Activated naive CD4-positive, alpha-beta T cell treated with anti-CD3 and anti-CD28 coated beads, Interleukin-2, amount 50 U/mL, for 24 hours (primary cell): ENCODE data around the gene GABARAPL1.
"Not testable (repeated sequence)": the region's sequence is repeated elsewhere in the genome, so short reads cannot be mapped to it uniquely, and the experiment has no call there.

Experiments used
- H3K27ac Mint-ChIP-seq: one replicate; pipeline ENCODE4 v1.8.0; 2021; ENCODE audit warnings: mild to moderate bottlenecking, mixed read lengths
- H3K27me3 Mint-ChIP-seq: one replicate; pipeline ENCODE4 v1.8.0; 2021; ENCODE audit warnings: mixed read lengths
- H3K36me3 Mint-ChIP-seq: one replicate; pipeline ENCODE4 v1.8.0; 2021; ENCODE audit warnings: mixed read lengths
- H3K4me1 Mint-ChIP-seq: one replicate; pipeline ENCODE4 v1.8.0; 2021; ENCODE audit warnings: mixed read lengths
- H3K4me3 Mint-ChIP-seq: one replicate; pipeline ENCODE4 v1.8.0; 2021; ENCODE audit warnings: mild to moderate bottlenecking, mixed read lengths
- H3K9me3 Mint-ChIP-seq: one replicate; pipeline ENCODE4 v1.8.0; 2021; ENCODE audit warnings: mixed read lengths

GABARAPL1 gene

GRCh38 chr12:10189653-10190052 is 23.0 kb upstream of the GABARAPL1 start:
- Mint-ChIP-seq H3K27ac (no peak overlapping the region), H3K9me3 (no peaks in the 10 kb centered on the region), H3K4me1 (peaks cover 5% of the 10 kb centered on the region), H3K27me3 (peaks cover 7% of the 10 kb centered on the region), H3K36me3 (no peaks in the 10 kb centered on the region), H3K4me3 (no peak overlapping the region)

GRCh38 chr12:10190558-10191388 is 21.9 kb upstream of the GABARAPL1 start:
- no peaks in the 10 kb centered on the region for H3K9me3 Mint-ChIP-seq
- H3K27ac Mint-ChIP-seq = no peak overlapping the region
- peaks cover 7% of the 10 kb centered on the region for H3K27me3 Mint-ChIP-seq
- no peaks in the 10 kb centered on the region for H3K36me3 Mint-ChIP-seq
- peaks cover 5% of the 10 kb centered on the region for H3K4me1 Mint-ChIP-seq
- no peak overlapping the region for H3K4me3 Mint-ChIP-seq

GRCh38 chr12:10191865-10192264 is 20.8 kb upstream of the GABARAPL1 start:
- Mint-ChIP-seq H3K4me3 (no peak overlapping the region), H3K27ac (no peak overlapping the region), H3K9me3 (no peaks in the 10 kb centered on the region), H3K36me3 (no peaks in the 10 kb centered on the region), H3K27me3 (peaks cover 5% of the 10 kb centered on the region), H3K4me1 (peaks cover 8% of the 10 kb centered on the region)

GRCh38 chr12:10194160-10194670 is 18.5 kb upstream of the GABARAPL1 start:
- Mint-ChIP-seq H3K27me3 (peaks cover 5% of the 10 kb centered on the region), H3K4me3 (no peak overlapping the region), H3K9me3 (no peaks in the 10 kb centered on the region), H3K36me3 (no peaks in the 10 kb centered on the region), H3K4me1 (peaks cover 8% of the 10 kb centered on the region), H3K27ac (peak overlapping the region; percentile 1)

GRCh38 chr12:10196210-10196609 is 16.5 kb upstream of the GABARAPL1 start:
- no peak overlapping the region for H3K4me3 Mint-ChIP-seq
- no peaks in the 10 kb centered on the region for H3K36me3 Mint-ChIP-seq
- no peaks in the 10 kb centered on the region for H3K9me3 Mint-ChIP-seq
- no peak overlapping the region for H3K27ac Mint-ChIP-seq
- H3K27me3 Mint-ChIP-seq = peaks cover 5% of the 10 kb centered on the region
- peaks cover 4% of the 10 kb centered on the region for H3K4me1 Mint-ChIP-seq

GRCh38 chr12:10197879-10198278 is 14.8 kb upstream of the GABARAPL1 start:
- H3K9me3 Mint-ChIP-seq = no peaks in the 10 kb centered on the region
- H3K27ac Mint-ChIP-seq = peak overlapping the region; percentile 1
- H3K27me3 Mint-ChIP-seq = peaks cover 5% of the 10 kb centered on the region
- peaks cover 4% of the 10 kb centered on the region for H3K4me1 Mint-ChIP-seq
- H3K4me3 Mint-ChIP-seq = no peak overlapping the region
- no peaks in the 10 kb centered on the region for H3K36me3 Mint-ChIP-seq

- H3K4me1 Mint-ChIP-seq, H3K27me3 Mint-ChIP-seq, H3K4me3 Mint-ChIP-seq, H3K27ac Mint-ChIP-seq, H3K36me3 Mint-ChIP-seq, H3K9me3 Mint-ChIP-seq: not testable (repeated sequence)
These were observed 8.2 kb upstream of the GABARAPL1 start for GRCh38 chr12:10204495-10204894.

GRCh38 chr12:10205220-10205807 is 7.4 kb upstream of the GABARAPL1 start:
- Mint-ChIP-seq H3K27me3 (no peaks in the 10 kb centered on the region), H3K4me1 (no peaks in the 10 kb centered on the region), H3K4me3 (no peak overlapping the region), H3K36me3 (no peaks in the 10 kb centered on the region), H3K9me3 (no peaks in the 10 kb centered on the region), H3K27ac (no peak overlapping the region)

- no peaks in the 10 kb centered on the region for H3K27me3 Mint-ChIP-seq
- no peak overlapping the region for H3K27ac Mint-ChIP-seq
- H3K4me1 Mint-ChIP-seq = peaks cover 4% of the 10 kb centered on the region
- no peaks in the 10 kb centered on the region for H3K36me3 Mint-ChIP-seq
- H3K9me3 Mint-ChIP-seq = no peaks in the 10 kb centered on the region
- no peak overlapping the region for H3K4me3 Mint-ChIP-seq
These were observed 5.5 kb upstream of the GABARAPL1 start for GRCh38 chr12:10207136-10207535.

- H3K9me3 Mint-ChIP-seq = no peaks in the 10 kb centered on the region
- H3K27me3 Mint-ChIP-seq = no peaks in the 10 kb centered on the region
- H3K27ac Mint-ChIP-seq = no peak overlapping the region
- H3K36me3 Mint-ChIP-seq = no peaks in the 10 kb centered on the region
- H3K4me3 Mint-ChIP-seq = no peak overlapping the region
- H3K4me1 Mint-ChIP-seq = peaks cover 27% of the 10 kb centered on the region
These were observed 2.5 kb upstream of the GABARAPL1 start for GRCh38 chr12:10210225-10210624.

GRCh38 chr12:10211101-10211939 is 1.4 kb upstream of the GABARAPL1 start:
- H3K27ac Mint-ChIP-seq = peak overlapping the region; percentile 30

GRCh38 chr12:10211940-10212738 is 538 bp upstream of the GABARAPL1 start:
- no peaks in the 10 kb centered on the region for H3K36me3 Mint-ChIP-seq

More at GRCh38 chr12:10211101-10211939, 1.4 kb upstream of the GABARAPL1 start:
- Mint-ChIP-seq H3K4me1 (peaks cover 34% of the 10 kb centered on the region), H3K9me3 (no peaks in the 10 kb centered on the region), H3K4me3 (no peak overlapping the region), H3K36me3 (no peaks in the 10 kb centered on the region), H3K27me3 (no peaks in the 10 kb centered on the region)

GRCh38 chr12:10213168-10214135 is 775 bp downstream of the GABARAPL1 start:
- Mint-ChIP-seq H3K4me1 (peaks cover 34% of the 10 kb centered on the region), H3K36me3 (no peaks in the 10 kb centered on the region), H3K4me3 (peak overlapping the region; percentile 90), H3K27me3 (no peaks in the 10 kb centered on the region), H3K27ac (peak overlapping the region; percentile 88), H3K9me3 (no peaks in the 10 kb centered on the region)

More at GRCh38 chr12:10211940-10212738, 538 bp upstream of the GABARAPL1 start:
- no peaks in the 10 kb centered on the region for H3K9me3 Mint-ChIP-seq
- H3K27me3 Mint-ChIP-seq = no peaks in the 10 kb centered on the region
- peak overlapping the region; percentile 90 for H3K4me3 Mint-ChIP-seq
- peaks cover 34% of the 10 kb centered on the region for H3K4me1 Mint-ChIP-seq
- peak overlapping the region; percentile 97 for H3K27ac Mint-ChIP-seq
